GDM1 (cell line): ENCODE results near the gene SHC4.
"Not testable (repeated sequence)": the region's sequence is repeated elsewhere in the genome, so short reads cannot be mapped to it uniquely, and the experiment has no call there.

Experiments used
- DNase-seq: peaks from one replicate; lab custom pipeline; 2025; lab: John Stamatoyannopoulos, UW

Gene SHC4

GRCh38 chr15:48924528-48925393, 39.0 kb downstream of the SHC4 start:
- no peak for DNase-seq

DNA sequence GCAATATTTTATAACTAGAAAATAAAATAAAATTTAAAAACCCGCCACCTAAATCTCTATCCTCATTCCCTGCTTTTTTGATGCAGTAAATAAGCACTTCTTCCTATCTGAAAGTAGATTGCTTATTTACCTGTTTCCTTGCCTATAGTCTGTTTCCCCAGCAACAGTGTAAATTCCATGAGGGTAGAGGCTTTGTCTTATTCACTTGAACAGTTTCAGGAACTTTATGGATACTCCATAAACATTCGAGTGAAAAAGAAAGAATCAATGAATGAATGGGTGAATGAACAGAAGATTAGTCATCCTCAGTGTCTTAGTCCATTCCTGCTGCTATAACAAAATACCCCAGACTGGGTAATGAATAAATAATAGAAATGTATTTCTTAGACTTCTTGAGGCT, 41.7 kb downstream of the SHC4 start:
- DNase-seq, result no peak

GRCh38 chr15:48916721-48917120, 47.0 kb downstream of the SHC4 start:
- no peak for DNase-seq

- DNase-seq, result no peak
Observed at GRCh38 chr15:48915861-48916260, 47.9 kb downstream of the SHC4 start.

DNA sequence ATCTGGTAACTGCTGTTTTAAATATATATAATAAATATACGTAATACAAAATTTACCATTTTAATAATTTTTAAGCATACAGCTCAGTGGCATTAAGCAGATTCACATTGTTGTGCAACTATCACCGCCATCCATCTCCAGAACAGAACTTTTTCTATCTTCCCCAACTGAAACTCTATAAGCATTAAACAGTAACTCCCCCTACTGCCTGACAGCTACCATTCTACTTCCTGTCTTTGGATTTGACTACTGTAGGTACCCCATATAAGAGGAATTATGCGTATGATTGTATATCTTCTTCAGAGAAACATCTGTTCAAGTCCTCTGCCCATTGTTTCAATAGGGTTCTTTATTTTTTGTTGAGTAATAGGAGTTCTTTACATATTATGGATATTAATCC, 49.0 kb downstream of the SHC4 start:
- no peak for DNase-seq

DNA sequence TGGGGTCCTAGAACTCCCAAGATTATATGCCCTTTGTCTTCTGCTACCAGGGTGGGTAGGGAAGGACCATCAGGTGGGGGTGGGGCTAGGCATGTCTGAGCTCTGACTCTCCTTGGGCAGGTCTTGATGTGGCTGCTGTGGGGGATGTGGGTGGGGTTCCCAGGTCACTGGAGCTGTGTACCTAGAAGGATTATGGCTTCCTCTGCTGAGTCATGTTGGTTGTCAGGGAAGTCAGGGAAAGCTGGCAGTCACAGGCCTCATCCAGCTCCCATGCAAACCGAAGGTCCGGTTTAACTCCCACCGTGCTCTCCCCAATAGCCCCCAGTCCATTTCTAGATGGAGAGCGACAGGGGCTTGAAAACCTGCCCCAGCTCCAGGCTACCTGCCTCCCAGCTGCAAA, 50.6 kb downstream of the SHC4 start:
- DNase-seq, result no peak

DNA sequence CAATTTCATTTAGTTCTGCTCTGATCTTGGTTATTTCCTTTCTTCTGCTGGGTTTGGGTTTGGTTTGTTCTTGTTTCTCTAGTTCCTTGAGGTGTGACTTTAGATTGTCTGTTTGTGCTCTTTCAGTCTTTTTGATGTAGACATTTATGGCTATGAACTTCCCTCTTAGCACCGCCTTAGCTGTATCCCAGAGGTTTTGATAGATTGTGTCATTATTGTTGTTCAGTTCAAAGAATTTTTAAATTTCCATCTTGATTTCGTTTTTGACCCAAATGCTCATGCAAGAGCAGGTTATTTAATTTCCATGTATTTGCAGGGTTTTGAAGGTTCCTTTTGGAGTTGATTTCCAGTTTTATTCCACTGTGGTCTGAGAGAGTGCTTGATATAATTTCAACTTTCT, 53.2 kb downstream of the SHC4 start:
- DNase-seq, result not testable (repeated sequence)

DNA sequence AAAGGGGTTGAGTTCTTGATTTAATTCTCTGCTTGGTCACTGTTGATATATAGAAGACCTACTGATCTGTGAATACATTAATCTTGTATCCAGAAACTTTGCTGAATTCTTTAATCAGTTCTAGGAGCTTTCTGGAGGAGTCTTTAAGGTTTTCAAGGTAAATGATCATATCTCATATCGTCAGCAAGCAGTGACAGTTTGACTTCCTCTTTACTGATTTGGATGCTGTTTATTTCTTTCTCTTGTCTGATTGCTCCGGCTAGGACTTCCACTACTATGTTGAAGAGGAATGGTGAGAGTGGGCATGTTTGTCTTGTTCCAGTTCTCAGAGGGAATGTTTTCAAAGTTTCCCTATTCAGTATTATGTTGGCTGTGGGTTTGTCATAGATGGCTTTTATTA, 54.4 kb downstream of the SHC4 start:
- DNase-seq, result not testable (repeated sequence)

GRCh38 chr15:48905847-48906246, 57.9 kb downstream of the SHC4 start:
- no peak for DNase-seq

DNA sequence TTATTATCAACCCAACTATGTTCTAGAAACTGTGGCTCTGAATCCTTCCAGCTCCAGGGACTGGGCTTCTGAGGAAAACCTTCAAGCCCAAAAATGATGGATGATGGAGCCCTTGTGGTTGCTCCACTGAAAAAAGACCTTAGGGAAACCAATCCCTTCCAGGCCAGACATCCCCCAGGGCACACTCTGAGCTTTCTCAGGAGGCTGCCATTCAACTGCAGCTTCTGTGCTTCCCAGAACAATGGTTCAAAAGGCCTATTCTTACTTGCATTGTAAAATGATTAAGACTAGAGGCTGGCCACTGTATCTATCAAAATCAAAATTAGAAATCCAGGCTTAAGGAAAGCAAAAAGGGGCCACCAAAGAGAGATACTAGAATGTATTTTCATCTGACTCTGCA, 58.5 kb downstream of the SHC4 start:
- DNase-seq, result no peak

DNA sequence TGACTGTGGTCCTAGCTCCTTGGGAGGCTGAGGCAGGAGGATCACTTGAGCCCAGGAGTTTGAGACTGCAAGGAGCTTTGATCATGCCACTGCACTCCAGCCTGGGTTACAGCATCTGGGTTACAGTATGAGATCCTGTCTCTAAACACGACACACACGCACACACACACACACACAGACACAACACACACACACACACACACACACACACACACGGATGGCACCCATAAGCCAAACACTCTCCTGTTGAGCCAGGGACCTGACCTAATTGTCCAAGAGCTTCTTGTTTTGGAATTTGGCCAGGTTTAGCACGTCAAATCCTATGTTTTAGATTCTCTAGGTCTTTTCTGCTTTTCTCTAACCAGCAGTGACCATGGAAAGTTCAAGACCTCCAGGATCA, 59.0 kb downstream of the SHC4 start:
- no peak for DNase-seq

GRCh38 chr15:48899793-48900192, 63.9 kb downstream of the SHC4 start:
- no peak for DNase-seq

- no peak for DNase-seq
Observed at GRCh38 chr15:48898446-48898845, 65.3 kb downstream of the SHC4 start.

DNA sequence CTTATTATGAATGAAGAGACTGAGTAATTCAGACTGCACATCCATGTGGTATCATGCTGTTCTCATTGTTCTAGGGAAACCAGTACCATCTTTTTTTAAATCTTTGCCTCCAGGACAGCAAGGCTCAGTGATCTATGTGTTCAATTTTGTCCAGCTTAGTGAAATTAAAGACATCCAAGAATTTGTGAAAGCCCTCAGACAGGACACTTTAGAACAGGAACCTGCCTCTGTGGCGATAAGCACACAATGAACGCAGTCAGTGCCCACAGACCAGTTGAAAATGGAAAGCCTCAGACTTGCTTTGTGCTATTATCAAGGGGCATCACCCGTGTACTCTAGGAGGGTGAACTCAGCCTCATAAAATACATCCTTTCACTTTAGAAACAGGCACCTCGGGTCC, 65.7 kb downstream of the SHC4 start:
- peak; percentile 4 for DNase-seq

GRCh38 chr15:48896869-48897814, 66.6 kb downstream of the SHC4 start:
- no peak for DNase-seq

DNA sequence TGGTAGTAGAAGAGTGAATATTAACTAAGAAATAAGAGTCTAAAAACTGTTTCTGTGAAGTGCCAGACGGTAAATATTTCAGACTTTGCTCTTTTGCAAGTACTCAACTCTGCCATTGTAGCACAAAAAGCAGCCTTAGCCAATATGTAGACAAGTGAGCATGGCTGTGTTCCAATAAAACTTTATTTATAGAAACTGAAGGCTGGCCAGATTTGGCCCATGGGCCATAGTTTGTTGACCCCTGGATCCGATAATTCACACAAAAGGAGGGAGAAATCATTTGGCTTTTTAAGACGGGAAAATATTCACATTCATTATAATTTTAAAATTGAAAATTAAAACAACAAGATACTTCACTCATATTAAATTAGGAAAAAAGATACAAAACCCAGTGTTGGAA, 70.4 kb downstream of the SHC4 start:
- no peak for DNase-seq

DNA sequence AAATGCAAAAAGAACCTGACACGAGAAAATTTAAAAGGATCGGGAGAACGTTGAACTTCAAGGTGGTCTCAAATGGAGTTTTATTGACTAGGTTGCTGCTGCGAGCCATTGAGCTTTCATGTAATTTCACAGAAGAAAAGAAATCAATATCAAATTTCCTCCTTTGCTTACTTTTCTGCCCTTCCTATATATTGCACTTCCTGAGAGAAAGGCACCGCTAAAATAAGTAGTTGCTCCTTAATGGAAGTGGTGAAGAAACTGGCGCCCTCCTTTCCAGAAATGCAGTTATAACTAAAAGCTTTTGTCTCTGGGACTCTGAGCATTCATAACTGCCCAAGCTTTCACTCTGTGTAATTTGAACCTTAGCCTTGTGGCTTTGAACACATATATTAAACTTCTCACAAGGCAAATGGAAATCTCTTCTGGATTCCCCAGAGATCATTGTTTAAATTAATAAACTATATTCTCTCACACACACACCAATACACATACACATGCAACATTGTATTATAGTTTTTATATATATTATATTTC, 72.4 kb downstream of the SHC4 start:
- no peak for DNase-seq

GRCh38 chr15:48890375-48890972, 73.2 kb downstream of the SHC4 start:
- no peak for DNase-seq

DNA sequence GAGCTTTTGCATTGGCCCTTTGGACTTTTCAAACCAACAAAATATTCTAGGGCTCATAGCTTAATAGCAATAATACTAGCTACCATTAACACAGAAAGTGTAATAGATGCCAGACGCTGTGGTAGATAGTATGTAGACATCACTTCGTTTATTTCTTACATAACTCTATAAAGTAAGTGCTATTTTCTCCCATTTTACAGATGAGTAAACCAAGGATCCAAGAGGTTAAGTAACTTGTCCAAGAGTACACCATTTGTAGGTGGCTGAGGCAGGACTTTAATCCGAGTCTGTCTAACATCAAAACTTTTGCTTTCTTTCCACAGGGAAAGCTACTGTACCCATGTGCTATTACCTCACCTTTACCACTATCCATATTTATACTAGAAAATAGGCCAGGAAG, 73.8 kb downstream of the SHC4 start:
- no peak for DNase-seq

GRCh38 chr15:48888836-48889235, 74.9 kb downstream of the SHC4 start:
- DNase-seq, result no peak

DNA sequence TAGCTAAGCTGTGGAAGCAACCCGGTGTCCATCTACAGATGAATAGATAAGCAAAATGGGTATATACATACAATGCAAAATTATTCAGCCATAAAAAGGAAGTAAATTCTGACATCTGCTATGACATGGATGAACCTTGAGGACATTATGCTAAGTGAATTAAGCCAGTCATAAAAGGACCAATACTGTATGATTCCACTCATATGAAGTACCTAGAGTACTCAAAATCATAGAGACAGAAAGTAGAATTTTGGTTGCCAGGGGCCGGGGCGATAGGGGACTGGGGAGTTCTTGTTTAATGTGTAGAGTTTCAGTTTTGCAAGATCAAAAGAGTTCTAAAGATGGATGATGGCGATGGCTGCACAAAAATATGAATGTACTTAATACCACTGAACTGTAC, 75.5 kb downstream of the SHC4 start:
- DNase-seq, result no peak

GRCh38 chr15:48887144-48887543, 76.6 kb downstream of the SHC4 start:
- DNase-seq, result no peak
